ENCODE measurements around the gene GSTM3.
"Not testable (repeated sequence)": the region's sequence is repeated elsewhere in the genome, so short reads cannot be mapped to it uniquely, and the experiment has no call there.

The GSTM3 gene

GRCh38 chr1:109762821-109763645 is 22.2 kb upstream of the GSTM3 start:
- in situ Hi-C loops (cut with MboI; ENCODE audit: low sequenced_read_pairs), result no loop called here

- in situ Hi-C loops (cut with MboI; ENCODE audit: low sequenced_read_pairs), result no loop called here
Measured at GRCh38 chr1:109762039-109762585, 21.3 kb upstream of the GSTM3 start.

GRCh38 chr1:109761227-109762038 is 20.6 kb upstream of the GSTM3 start:
- in situ Hi-C loops (cut with MboI; ENCODE audit: low sequenced_read_pairs), result no loop called here

GRCh38 chr1:109760581-109761226 is 19.9 kb upstream of the GSTM3 start:
- in situ Hi-C loops (cut with MboI; ENCODE audit: low sequenced_read_pairs), result no loop called here

GRCh38 chr1:109759513-109760334 is 18.9 kb upstream of the GSTM3 start:
- in situ Hi-C loops (cut with MboI; ENCODE audit: low sequenced_read_pairs), result no loop called here

GRCh38 chr1:109757936-109758786 is 17.3 kb upstream of the GSTM3 start:
- in situ Hi-C loops (cut with MboI; ENCODE audit: low sequenced_read_pairs), result no loop called here

GRCh38 chr1:109756848-109757521 is 16.1 kb upstream of the GSTM3 start:
- in situ Hi-C loops (cut with MboI; ENCODE audit: low sequenced_read_pairs), result no loop called here

- in situ Hi-C loops (cut with MboI; ENCODE audit: low sequenced_read_pairs), result not testable (repeated sequence)
Measured at GRCh38 chr1:109756325-109756724, 15.5 kb upstream of the GSTM3 start.

- in situ Hi-C loops (cut with MboI; ENCODE audit: low sequenced_read_pairs), result no loop called here
Measured at GRCh38 chr1:109754738-109755137, 13.9 kb upstream of the GSTM3 start.

GRCh38 chr1:109751531-109752260 is 10.9 kb upstream of the GSTM3 start:
- in situ Hi-C loops (cut with MboI; ENCODE audit: low sequenced_read_pairs), result no loop called here

GRCh38 chr1:109750920-109751319 is 10.1 kb upstream of the GSTM3 start:
- in situ Hi-C loops (cut with MboI; ENCODE audit: low sequenced_read_pairs), result no loop called here

GRCh38 chr1:109750241-109750882 is 9.5 kb upstream of the GSTM3 start:
- in situ Hi-C loops (cut with MboI; ENCODE audit: low sequenced_read_pairs), result no loop called here

- in situ Hi-C loops (cut with MboI; ENCODE audit: low sequenced_read_pairs), result no loop called here
Measured at GRCh38 chr1:109749221-109749620, 8.4 kb upstream of the GSTM3 start.

- in situ Hi-C loops (cut with MboI; ENCODE audit: low sequenced_read_pairs), result not testable (repeated sequence)
Measured at GRCh38 chr1:109748311-109748710, 7.5 kb upstream of the GSTM3 start.

- in situ Hi-C loops (cut with MboI; ENCODE audit: low sequenced_read_pairs), result no loop called here
Measured at GRCh38 chr1:109739738-109740614, 862 bp downstream of the GSTM3 start.

GRCh38 chr1:109733236-109733870 is 7.5 kb downstream of the GSTM3 start:
- in situ Hi-C loops (cut with MboI; ENCODE audit: low sequenced_read_pairs), result no loop called here

Data from HL-60/S4 treated with phorbol 12-myristate 13-acetate at 8.2 ng/mL for 4 days and 3 days (cell line).